Measurements from ENCODE around the gene PITX1.
"Not testable (repeated sequence)": the region's sequence is repeated elsewhere in the genome, so short reads cannot be mapped to it uniquely, and the experiment has no call there.

The PITX1 gene

DNA sequence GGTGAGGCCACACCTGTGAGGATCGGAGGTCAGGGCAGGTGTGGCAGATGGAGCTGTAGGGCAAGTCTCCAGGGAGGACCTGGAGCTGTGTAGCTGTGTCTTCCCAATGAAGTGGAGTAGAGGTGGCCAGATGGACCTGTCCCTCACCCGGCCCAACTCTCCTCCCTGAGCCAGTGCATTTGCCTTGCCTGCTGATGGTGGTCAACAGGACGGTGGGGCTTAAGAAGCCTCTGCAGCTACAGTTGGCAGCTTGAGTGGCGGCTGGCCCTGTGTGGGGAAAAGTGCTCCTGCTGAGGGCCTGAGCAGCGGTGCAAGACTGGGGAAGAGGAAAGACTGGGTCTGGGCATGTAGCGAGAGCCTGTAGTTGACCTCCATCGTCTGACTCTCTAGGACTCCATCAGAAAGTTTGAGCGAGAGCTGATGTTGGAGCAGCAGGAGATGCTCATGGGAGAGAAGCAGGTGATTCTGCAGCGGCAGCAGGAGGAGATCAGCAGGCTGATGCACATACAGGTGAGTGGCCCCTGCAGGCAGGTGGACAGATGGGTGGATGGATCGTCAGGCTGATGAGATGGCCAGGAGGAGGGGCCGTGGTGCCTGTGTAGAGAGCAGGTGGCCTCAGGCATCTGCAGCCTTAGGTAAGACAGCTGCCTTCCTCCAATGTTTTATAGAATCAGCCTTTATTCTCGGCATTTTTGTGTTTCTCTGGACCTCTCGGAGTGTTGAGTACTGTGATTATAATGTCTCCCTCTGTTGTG lies 24.9 kb downstream of the PITX1 start:
- no peak for DNase-seq

GRCh38 chr5:135008556-135008955 lies 25.5 kb downstream of the PITX1 start:
- no peak for DNase-seq

GRCh38 chr5:135007749-135008363 lies 26.2 kb downstream of the PITX1 start:
- DNase-seq, result no peak

- DNase-seq, result no peak
Observed at GRCh38 chr5:135007305-135007704, 26.7 kb downstream of the PITX1 start.

DNA sequence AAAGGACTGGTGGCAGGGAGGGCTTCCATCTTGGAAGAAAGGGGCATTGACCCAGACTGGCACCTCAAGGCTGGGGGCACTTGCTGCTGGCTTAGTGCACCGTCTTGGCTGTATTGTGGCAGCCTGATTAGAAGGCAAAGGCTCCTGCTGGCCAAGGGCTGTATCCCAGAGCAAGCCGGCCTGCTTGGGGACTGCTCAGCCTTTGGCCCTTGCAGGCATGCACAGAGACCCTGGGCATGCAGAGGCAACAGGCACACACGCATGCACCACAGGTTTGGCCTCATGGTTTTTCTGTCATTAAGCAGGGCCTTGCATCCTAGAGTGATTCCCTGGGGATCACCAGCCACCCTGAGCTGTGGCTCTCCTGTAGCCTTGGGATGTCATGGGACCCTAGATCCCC lies 29.0 kb downstream of the PITX1 start:
- DNase-seq, result no peak

DNA sequence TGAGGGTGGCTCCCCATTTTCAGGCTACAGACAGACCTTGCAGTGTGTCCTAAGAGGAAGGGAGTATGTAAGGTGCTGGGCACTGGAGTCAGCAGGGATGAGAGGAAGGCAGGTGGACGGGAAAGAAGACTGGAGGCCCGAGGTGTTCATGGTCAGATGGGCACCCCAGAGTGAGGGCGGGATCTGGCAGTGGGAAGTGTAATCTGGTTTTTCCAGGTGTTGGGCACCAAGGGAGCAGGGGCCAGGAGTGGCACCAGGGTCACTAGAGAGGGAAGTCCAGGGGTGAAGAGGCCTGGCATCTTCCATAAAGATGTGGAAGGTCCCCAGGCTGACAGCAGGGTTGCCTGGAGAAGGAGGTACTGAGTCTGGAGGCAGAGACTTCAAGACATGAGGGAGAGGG lies 29.7 kb downstream of the PITX1 start:
- DNase-seq, result no peak

GRCh38 chr5:134998068-134998467 lies 36.0 kb downstream of the PITX1 start:
- DNase-seq, result not testable (repeated sequence)

- no peak for DNase-seq
Observed at GRCh38 chr5:134997015-134997414, 37.0 kb downstream of the PITX1 start.

- no peak for DNase-seq
Observed at GRCh38 chr5:134995850-134996402, 38.1 kb downstream of the PITX1 start.

DNA sequence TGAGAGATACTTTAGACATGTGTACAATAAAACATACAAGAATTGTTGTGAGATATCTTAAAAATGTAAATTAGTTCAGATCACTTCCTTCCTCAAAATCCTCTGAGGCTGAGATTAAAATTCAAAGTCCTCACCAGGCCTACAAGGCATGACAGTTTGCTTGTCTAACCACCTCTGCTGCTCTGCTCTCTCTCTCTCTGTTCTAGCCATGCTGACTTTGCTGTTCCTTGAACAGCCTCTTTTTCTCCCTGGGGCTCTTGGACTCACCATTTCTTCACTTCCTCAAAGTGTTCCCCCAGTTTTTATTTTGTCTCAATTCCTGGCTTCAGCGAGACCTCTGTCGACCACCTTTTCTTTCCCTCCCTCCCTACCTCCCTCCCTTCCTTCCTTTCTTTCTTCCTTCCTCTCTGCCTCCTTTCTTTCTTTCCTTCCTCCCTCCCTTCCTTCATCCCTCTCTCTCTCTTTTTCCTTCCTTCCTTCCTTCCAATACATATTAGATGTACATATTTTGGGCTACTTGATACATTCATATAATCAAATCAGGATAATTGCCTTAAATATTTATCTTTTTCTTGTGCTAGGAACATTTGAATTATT lies 39.4 kb downstream of the PITX1 start:
- no peak for DNase-seq

DNA sequence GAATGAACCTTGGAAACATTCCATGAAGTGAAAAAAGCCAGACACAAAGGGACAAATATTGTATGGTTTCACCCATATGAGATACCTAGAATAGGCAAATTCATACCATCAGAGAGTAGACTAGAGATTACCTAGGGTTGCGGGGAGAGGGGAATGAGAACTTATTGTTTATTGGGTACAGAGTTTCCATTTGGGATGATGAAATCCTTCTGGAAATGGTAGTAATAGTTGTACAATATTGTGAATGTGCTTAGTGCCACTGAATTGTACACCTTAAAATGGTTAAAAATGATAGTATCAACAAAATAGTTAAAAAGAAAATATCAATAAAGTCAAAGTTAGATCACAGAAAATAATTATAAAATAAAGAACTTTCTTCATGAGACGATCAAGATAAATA lies 40.9 kb downstream of the PITX1 start:
- DNase-seq, result no peak

- no peak for DNase-seq
Observed at GRCh38 chr5:134992148-134992547, 41.9 kb downstream of the PITX1 start.

GRCh38 chr5:134990183-134990582 lies 43.8 kb downstream of the PITX1 start:
- DNase-seq, result not testable (repeated sequence)

DNA sequence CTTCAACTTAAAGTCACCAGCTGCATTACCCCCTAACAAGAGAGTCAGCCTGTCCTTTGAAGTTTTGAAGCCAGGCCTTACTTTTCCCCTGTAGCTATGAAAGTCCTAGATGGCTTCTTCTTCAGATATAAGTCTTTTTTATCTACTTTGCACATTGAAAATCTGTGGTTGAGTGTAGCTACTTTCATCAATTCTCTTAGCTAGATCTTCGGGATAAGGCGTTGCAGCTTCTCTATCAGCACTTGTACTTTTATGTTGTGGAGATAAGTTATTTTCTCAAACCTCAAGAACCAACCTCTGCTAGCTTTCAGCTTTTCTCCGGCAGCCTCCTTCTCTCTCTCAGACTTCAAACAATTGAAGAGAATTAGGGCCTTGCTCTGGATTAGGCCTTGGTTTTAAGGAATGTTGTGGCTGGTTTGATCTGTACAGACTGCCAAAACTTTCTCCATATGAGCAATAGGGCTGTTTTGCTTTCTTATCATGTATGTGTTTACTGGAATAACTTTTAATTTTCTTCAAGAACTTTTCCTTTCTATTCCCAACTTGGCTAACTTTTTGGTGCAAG lies 44.7 kb downstream of the PITX1 start:
- no peak for DNase-seq

DNA sequence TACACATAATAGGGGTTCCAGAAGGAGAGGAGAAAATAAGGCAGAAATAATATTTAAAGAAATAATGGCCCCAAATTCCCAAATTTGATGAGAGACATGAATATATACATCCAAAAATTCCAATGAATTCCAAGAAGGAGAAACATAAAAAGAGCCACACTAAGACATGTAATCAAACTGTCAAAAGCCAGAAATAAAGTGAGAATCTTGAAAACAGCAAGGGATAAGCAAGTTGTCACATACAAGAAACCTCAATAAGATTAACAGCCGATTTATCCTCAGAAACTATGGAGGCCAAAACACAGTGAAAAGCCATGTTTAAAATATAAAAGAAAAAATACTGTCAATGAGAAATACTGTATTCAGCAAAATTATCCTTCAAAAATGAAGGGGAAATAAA lies 51.8 kb downstream of the PITX1 start:
- no peak for DNase-seq

- DNase-seq, result no peak
Observed at GRCh38 chr5:134979416-134979815, 54.6 kb downstream of the PITX1 start.

Data from CD4-positive, alpha-beta T cell treated with Interleukin-10 for 1 hour (primary cell).